IMR-90 (cell line): Measurements from ENCODE around the gene IFNK. TPM values are rescaled to one million over a fixed set of nuclear protein-coding genes. Genes with fewer than 3 reads are reported as not detected.

Experiments
- ATAC-seq: fragments of 200-7000 bp; cut with Tn5 transposase; 2 replicates; pipeline ENCODE4 v1.9.1; 2020; ENCODE audit warnings: low read depth, mild to moderate bottlenecking, moderate library complexity
- BruUV-seq: library from RNA; stranded (reverse); fragments of 400-500 nt; replicated peaks from 2 replicates; lab custom pipeline; 2021; lab: Mats Ljungman, UMichigan
- CTCF ChIA-PET: fragments of 300-600 bp; formaldehyde crosslinking; extraction: SDS; loops from one replicate; lab custom pipeline; 2021; ENCODE audit warnings: antibody characterized with exemption; lab: Yijun Ruan, JAX
- POLR2A ChIA-PET: fragments of 300-600 bp; sonication (Branson Sonifier 250); formaldehyde crosslinking; loops from one replicate; lab custom pipeline; 2022; ENCODE audit warnings: antibody characterized with exemption; ENCODE audit not compliant: unreplicated experiment; lab: Charles Lee
- DNase-seq: peaks from one replicate; pipeline ENCODE4 v3.0.0; 2013
- H2AFZ ChIP-seq: replicated peaks from 2 replicates; pipeline ENCODE3; 2013; ENCODE audit warnings: low read length, mild to moderate bottlenecking; ENCODE audit not compliant: poor library complexity
- H2AK5ac ChIP-seq: 2 replicates; pipeline ENCODE4 v1.6.1; 2013; ENCODE audit warnings: low read depth, low read length, inconsistent platforms
- H2AK9ac ChIP-seq: replicated peaks from 2 replicates; pipeline ENCODE3; 2013; ENCODE audit warnings: mild to moderate bottlenecking, low read depth, low read length, moderate library complexity; ENCODE audit not compliant: poor library complexity
- H2BK120ac ChIP-seq: 2 replicates; pipeline ENCODE4 v1.6.1; 2013; ENCODE audit warnings: low read depth, low read length, inconsistent platforms
- H2BK15ac ChIP-seq: 3 replicates; pipeline ENCODE4 v1.6.1; 2013; ENCODE audit warnings: low read depth, low read length, inconsistent platforms
- H2BK20ac ChIP-seq: 2 replicates; pipeline ENCODE4 v1.6.1; 2013; ENCODE audit warnings: low read depth, mild to moderate bottlenecking, inconsistent platforms, low read length, moderate library complexity
- H2BK5ac ChIP-seq: 2 replicates; pipeline ENCODE4 v1.6.1; 2013; ENCODE audit warnings: mild to moderate bottlenecking, low read depth, low read length, inconsistent platforms; ENCODE audit not compliant: poor library complexity, severe bottlenecking
- H3K14ac ChIP-seq: replicated peaks from 2 replicates; pipeline ENCODE4 v1.6.1; 2013; ENCODE audit warnings: low read depth, low read length, inconsistent platforms
- H3K18ac ChIP-seq: 2 replicates; pipeline ENCODE4 v1.6.1; 2013; ENCODE audit warnings: low read depth, low read length, control low read depth
- H3K23ac ChIP-seq: 2 replicates; pipeline ENCODE4 v1.6.1; 2013; ENCODE audit warnings: low read depth, low read length, inconsistent platforms
- H3K27ac ChIP-seq: 2 replicates; pipeline ENCODE4 v1.5.1; 2013; ENCODE audit warnings: mild to moderate bottlenecking, control low read depth, low read length; ENCODE audit not compliant: insufficient read depth
- H3K27me3 ChIP-seq: 2 replicates; pipeline ENCODE4 v1.6.1; 2013; ENCODE audit warnings: low read length; ENCODE audit not compliant: control insufficient read depth, insufficient read depth
- H3K36me3 ChIP-seq: 2 replicates; pipeline ENCODE4 v1.6.1; 2013; ENCODE audit warnings: low read length, mixed read lengths; ENCODE audit not compliant: control insufficient read depth, insufficient read depth
- H3K4ac ChIP-seq: 2 replicates; pipeline ENCODE4 v1.6.1; 2013; ENCODE audit warnings: low read depth, low read length, inconsistent platforms
- H3K4me1 ChIP-seq: 2 replicates; pipeline ENCODE4 v1.6.1; 2013; ENCODE audit warnings: low read length, mixed read lengths; ENCODE audit not compliant: control insufficient read depth, insufficient read depth
- H3K4me2 ChIP-seq: 2 replicates; pipeline ENCODE4 v1.6.1; 2013; ENCODE audit warnings: low read depth, mild to moderate bottlenecking, control low read depth, low read length, moderate library complexity
- H3K4me3 ChIP-seq: 2 replicates; pipeline ENCODE4 v1.5.1; 2013; ENCODE audit warnings: low read depth, mild to moderate bottlenecking, control low read depth, low read length, moderate library complexity; ENCODE audit not compliant: insufficient read depth
- H3K56ac ChIP-seq: 2 replicates; pipeline ENCODE4 v1.6.1; 2013; ENCODE audit warnings: low read length, inconsistent platforms; ENCODE audit not compliant: insufficient read depth; ENCODE audit errors: extremely low read depth
- H3K79me1 ChIP-seq, 2 experiments: 2 replicates each; pipeline ENCODE4 v1.6.1; 2013; ENCODE audit warnings: low read length in 2 of 2, inconsistent platforms in 1 of 2, low read depth in 1 of 2
- H3K9ac ChIP-seq: 2 replicates; pipeline ENCODE4 v1.6.1; 2013; ENCODE audit warnings: low read depth, low read length, control low read depth
- H3K9me1 ChIP-seq: 2 replicates; pipeline ENCODE4 v1.6.1; 2013; ENCODE audit warnings: low read length, inconsistent platforms; ENCODE audit not compliant: insufficient read depth
- H3K9me3 ChIP-seq: 2 replicates; pipeline ENCODE4 v1.6.1; 2013; ENCODE audit warnings: low read length; ENCODE audit not compliant: control insufficient read depth, insufficient read depth
- H4K20me1 ChIP-seq: 2 replicates; pipeline ENCODE4 v1.6.1; 2013; ENCODE audit warnings: low read length, inconsistent platforms; ENCODE audit not compliant: insufficient read depth
- H4K5ac ChIP-seq: 2 replicates; pipeline ENCODE4 v1.6.1; 2013; ENCODE audit warnings: mild to moderate bottlenecking, low read depth, low read length, control low read depth
- H4K8ac ChIP-seq, 2 experiments: 2 replicates each; pipeline ENCODE4 v1.6.1; 2013; ENCODE audit warnings: low read depth in 2 of 2, low read length in 2 of 2, control low read depth in 1 of 2, inconsistent platforms in 1 of 2
- H4K91ac ChIP-seq: 2 replicates; pipeline ENCODE4 v1.6.1; 2013; ENCODE audit warnings: low read depth, low read length, inconsistent platforms; ENCODE audit not compliant: insufficient read depth
- BHLHE40 ChIP-seq: fragments of 150-350 bp; IDR thresholded peaks from 2 replicates; pipeline ENCODE4 v1.6.1; 2016; ENCODE audit warnings: mild to moderate bottlenecking, low read depth, low read length
- CEBPB ChIP-seq: IDR thresholded peaks from 2 replicates; pipeline ENCODE4 v1.6.1; 2012; ENCODE audit warnings: low read depth, low read length, improper control_type of control experiment
- CHD1 ChIP-seq: IDR thresholded peaks from 2 replicates; pipeline ENCODE4 v1.6.1; 2012; ENCODE audit warnings: low read depth, low read length, improper control_type of control experiment
- FOS ChIP-seq: fragments of 150-350 bp; IDR thresholded peaks from 2 replicates; pipeline ENCODE4 v1.6.1; 2016; ENCODE audit warnings: low read depth, low read length
- MAFK ChIP-seq: IDR thresholded peaks from 2 replicates; pipeline ENCODE4 v1.6.1; 2012; ENCODE audit warnings: low read depth, low read length, improper control_type of control experiment
- MAZ ChIP-seq: IDR thresholded peaks from 2 replicates; pipeline ENCODE4 v1.6.1; 2012; ENCODE audit warnings: low read depth, mild to moderate bottlenecking, low read length, improper control_type of control experiment, moderate library complexity, borderline replicate concordance
- MXI1 ChIP-seq: IDR thresholded peaks from 2 replicates; pipeline ENCODE4 v1.6.1; 2012; ENCODE audit warnings: low read depth, mild to moderate bottlenecking, low read length, moderate library complexity, borderline replicate concordance
- NFE2L2 ChIP-seq: fragments of 150-350 bp; IDR thresholded peaks from 2 replicates; pipeline ENCODE4 v1.6.1; 2016; ENCODE audit warnings: low read depth, mild to moderate bottlenecking, low read length
- POLR2A ChIP-seq: IDR thresholded peaks from 2 replicates; pipeline ENCODE4 v1.6.1; 2012; ENCODE audit warnings: mild to moderate bottlenecking, low read depth, low read length
- RAD21 ChIP-seq: IDR thresholded peaks from 2 replicates; pipeline ENCODE4 v1.6.1; 2012; ENCODE audit warnings: low read length, improper control_type of control experiment
- RCOR1 ChIP-seq: IDR thresholded peaks from 2 replicates; pipeline ENCODE4 v1.6.1; 2012; ENCODE audit warnings: mild to moderate bottlenecking, low read length, improper control_type of control experiment; ENCODE audit not compliant: insufficient replicate concordance
- RFX5 ChIP-seq: IDR thresholded peaks from 2 replicates; pipeline ENCODE4 v1.8.0; 2012; ENCODE audit warnings: low read depth, mild to moderate bottlenecking, low read length, moderate library complexity
- SMC3 ChIP-seq: fragments of 150-350 bp; IDR thresholded peaks from 2 replicates; pipeline ENCODE4 v1.6.1; 2016; ENCODE audit warnings: low read depth, mild to moderate bottlenecking, antibody characterized with exemption, low read length, moderate library complexity
- WGBS, 2 experiments: methylation state at CpG; one replicate each; pipeline versions ENCODE4 v1.1.5 to v1.1.7; 2013; ENCODE audit warnings: missing lambda C conversion rate in 2 of 2; ENCODE audit not compliant: insufficient read length in 1 of 2; ENCODE audit errors: extremely low coverage in 2 of 2; 5-methylcytosine and 5-hydroxymethylcytosine counted together
- dilution Hi-C: fragments of 300-500 bp; cut with HindIII; formaldehyde crosslinking; loops from one replicate; pipeline ENCODE4 v1.14.3; 2018; ENCODE audit warnings: low sequenced_read_pairs; ENCODE audit not compliant: unreplicated experiment
- in situ Hi-C: fragments of 300-500 bp; cut with MboI; formaldehyde crosslinking; loops from 3 replicates; pipeline ENCODE4 v1.14.3; 2019; ENCODE audit warnings: low sequenced_read_pairs, inconsistent platforms, mixed read lengths
- intact Hi-C: fragments of 100-400 bp; cut with micrococcal nuclease; formaldehyde crosslinking; loops from 2 replicates; pipeline ENCODE4 v1.10.0; 2022
- polyA plus RNA-seq, 3 experiments: library from polyadenylated mRNA; depleted of rRNA; stranded (reverse); fragments of >200 nt; gene quantifications; 2 replicates each; pipeline ENCODE4 v1.2.3, GENCODE V29; 2012; ENCODE audit warnings: low replicate concordance in 1 of 3
- total RNA-seq: library from RNA; depleted of rRNA; stranded (reverse); fragments of >200 nt; gene quantifications from 2 replicates; pipeline ENCODE4 v1.2.3, GENCODE V29; 2012
- TF ChIP-seq, protein P1 (sequence below): fragments of 150-350 bp; IDR thresholded peaks from 2 replicates; pipeline ENCODE4 v1.6.1; 2016; ENCODE audit warnings: low read depth, mild to moderate bottlenecking, low read length, moderate library complexity, borderline replicate concordance
- TF ChIP-seq, protein P2 (sequence below): conservative IDR thresholded peaks from 2 replicates; pipeline ENCODE4 v1.5.1; 2012; ENCODE audit warnings: mild to moderate bottlenecking, low read depth, low read length, improper control_type of control experiment
- TF ChIP-seq, protein P3 (sequence below): fragments of 150-350 bp; IDR thresholded peaks from 2 replicates; pipeline ENCODE4 v1.6.1; 2017; ENCODE audit warnings: mild to moderate bottlenecking, antibody characterized with exemption, low read length, low read depth

IFNK gene
- total and polyA plus RNA-seq, 2 of the 4 experiments (the other 2 are of a cell fraction), result not detected

DNA sequence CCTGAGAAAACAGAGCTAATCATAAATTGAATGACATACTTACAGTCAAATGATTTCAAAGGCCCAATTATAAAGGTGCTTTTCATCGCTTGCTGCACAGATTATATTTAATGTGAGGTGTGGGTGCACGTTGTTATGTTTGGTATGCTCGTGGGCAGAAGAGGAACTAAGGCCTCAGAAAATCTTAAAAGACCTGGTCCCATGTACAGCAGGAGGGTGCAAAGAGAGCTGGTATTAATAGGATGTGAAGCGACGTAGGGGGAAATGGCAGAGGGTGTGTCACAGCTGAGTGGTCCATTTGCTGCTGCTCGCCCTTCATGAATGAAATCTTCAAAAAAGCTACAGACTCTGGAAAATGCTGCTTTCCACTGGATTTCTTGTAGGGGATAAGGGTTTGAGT is 40.5 kb upstream of the IFNK start:
- no peak overlapping the region for H3K27ac ChIP-seq
- intact Hi-C loops (no loop called here), in situ Hi-C loops (no loop called here), dilution Hi-C loops (no loop called here)
- H4K91ac ChIP-seq, result no peak overlapping the region
- no peak overlapping the region for H2AK5ac ChIP-seq
- H3K4ac ChIP-seq, result no peak overlapping the region
- no peak for ATAC-seq
- ChIA-PET CTCF (no interaction called here), POLR2A (no interaction called here)
- TF ChIP-seq CHD1 (no peak), MXI1 (no peak), RFX5 (no peak), SMC3 (no peak), CEBPB (no peak), MAFK (no peak), RCOR1 (no peak), MAZ (no peak), BHLHE40 (no peak), FOS (no peak), POLR2A (no peak), RAD21 (no peak), NFE2L2 (no peak)
- TF ChIP-seq, protein P1, sequence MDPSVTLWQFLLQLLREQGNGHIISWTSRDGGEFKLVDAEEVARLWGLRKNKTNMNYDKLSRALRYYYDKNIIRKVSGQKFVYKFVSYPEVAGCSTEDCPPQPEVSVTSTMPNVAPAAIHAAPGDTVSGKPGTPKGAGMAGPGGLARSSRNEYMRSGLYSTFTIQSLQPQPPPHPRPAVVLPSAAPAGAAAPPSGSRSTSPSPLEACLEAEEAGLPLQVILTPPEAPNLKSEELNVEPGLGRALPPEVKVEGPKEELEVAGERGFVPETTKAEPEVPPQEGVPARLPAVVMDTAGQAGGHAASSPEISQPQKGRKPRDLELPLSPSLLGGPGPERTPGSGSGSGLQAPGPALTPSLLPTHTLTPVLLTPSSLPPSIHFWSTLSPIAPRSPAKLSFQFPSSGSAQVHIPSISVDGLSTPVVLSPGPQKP, result no peak
- TF ChIP-seq, protein P2, sequence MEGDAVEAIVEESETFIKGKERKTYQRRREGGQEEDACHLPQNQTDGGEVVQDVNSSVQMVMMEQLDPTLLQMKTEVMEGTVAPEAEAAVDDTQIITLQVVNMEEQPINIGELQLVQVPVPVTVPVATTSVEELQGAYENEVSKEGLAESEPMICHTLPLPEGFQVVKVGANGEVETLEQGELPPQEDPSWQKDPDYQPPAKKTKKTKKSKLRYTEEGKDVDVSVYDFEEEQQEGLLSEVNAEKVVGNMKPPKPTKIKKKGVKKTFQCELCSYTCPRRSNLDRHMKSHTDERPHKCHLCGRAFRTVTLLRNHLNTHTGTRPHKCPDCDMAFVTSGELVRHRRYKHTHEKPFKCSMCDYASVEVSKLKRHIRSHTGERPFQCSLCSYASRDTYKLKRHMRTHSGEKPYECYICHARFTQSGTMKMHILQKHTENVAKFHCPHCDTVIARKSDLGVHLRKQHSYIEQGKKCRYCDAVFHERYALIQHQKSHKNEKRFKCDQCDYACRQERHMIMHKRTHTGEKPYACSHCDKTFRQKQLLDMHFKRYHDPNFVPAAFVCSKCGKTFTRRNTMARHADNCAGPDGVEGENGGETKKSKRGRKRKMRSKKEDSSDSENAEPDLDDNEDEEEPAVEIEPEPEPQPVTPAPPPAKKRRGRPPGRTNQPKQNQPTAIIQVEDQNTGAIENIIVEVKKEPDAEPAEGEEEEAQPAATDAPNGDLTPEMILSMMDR, result no peak
- TF ChIP-seq, protein P3, sequence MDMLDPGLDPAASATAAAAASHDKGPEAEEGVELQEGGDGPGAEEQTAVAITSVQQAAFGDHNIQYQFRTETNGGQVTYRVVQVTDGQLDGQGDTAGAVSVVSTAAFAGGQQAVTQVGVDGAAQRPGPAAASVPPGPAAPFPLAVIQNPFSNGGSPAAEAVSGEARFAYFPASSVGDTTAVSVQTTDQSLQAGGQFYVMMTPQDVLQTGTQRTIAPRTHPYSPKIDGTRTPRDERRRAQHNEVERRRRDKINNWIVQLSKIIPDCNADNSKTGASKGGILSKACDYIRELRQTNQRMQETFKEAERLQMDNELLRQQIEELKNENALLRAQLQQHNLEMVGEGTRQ, result no peak
- H3K4me2 ChIP-seq, result no peak overlapping the region
- no peak overlapping the region for H3K9ac ChIP-seq
- H4K5ac ChIP-seq, result no peak overlapping the region
- DNase-seq, result no peak
- no peak overlapping the region for H2BK5ac ChIP-seq
- no peaks in the 10 kb centered on the region for H3K4me1 ChIP-seq
- H2BK20ac ChIP-seq, result no peak overlapping the region
- H3K14ac ChIP-seq, result no peak overlapping the region
- H3K9me1 ChIP-seq, result no peaks in the 10 kb centered on the region
- H3K79me1 ChIP-seq, result no peaks in the 10 kb centered on the region
- H3K56ac ChIP-seq, result no peak overlapping the region
- H3K36me3 ChIP-seq, result no peaks in the 10 kb centered on the region
- no peak overlapping the region for H2BK15ac ChIP-seq
- H4K20me1 ChIP-seq, result no peaks in the 10 kb centered on the region
- H2BK120ac ChIP-seq, result no peak overlapping the region
- no peaks in the 10 kb centered on the region for H3K9me3 ChIP-seq
- no peak overlapping the region for H3K18ac ChIP-seq
- no peak overlapping the region for H3K4me3 ChIP-seq
- H2AFZ ChIP-seq, result no peak overlapping the region
- H3K27me3 ChIP-seq, result no peaks in the 10 kb centered on the region
- BruUV-seq, result no TSS peak
- H3K23ac ChIP-seq, result no peak overlapping the region
- WGBS, 2 experiments, result 91% methylated on average over 4 of the region's 6 CpGs; no CpG with 5 or more reads in 1 of the 2 experiments
- H4K8ac ChIP-seq, result no peak overlapping the region
- no peak overlapping the region for H2AK9ac ChIP-seq
